HepG2 (cell line): ENCODE results near the gene FAM187B. TPM values are rescaled to one million over a fixed set of nuclear protein-coding genes. Genes with fewer than 3 reads are reported as not detected.

Source experiments
- ATAC-seq: fragments of 200-7000 bp; cut with Tn5 transposase; 3 replicates; pipeline ENCODE4 v1.9.1; 2020; ENCODE audit warnings: mild to moderate bottlenecking, moderate library complexity
- BruUV-seq: library from RNA; stranded (reverse); fragments of 400-500 nt; replicated peaks from 2 replicates; lab custom pipeline; 2021; lab: Mats Ljungman, UMichigan
- CTCF ChIA-PET: fragments of 300-600 bp; formaldehyde crosslinking; extraction: SDS; loops from one replicate; lab custom pipeline; 2021; ENCODE audit warnings: low total read pairs, inconsistent platforms, low intra/inter-chr PET ratio; lab: Yijun Ruan, JAX
- POLR2A ChIA-PET: fragments of 350-600 bp; sonication (Branson Sonifier 250); formaldehyde crosslinking; loops from one replicate; lab custom pipeline; 2020; ENCODE audit warnings: antibody characterized with exemption, inconsistent platforms; lab: Yijun Ruan, JAX
- DNase-seq: peaks from one replicate; pipeline ENCODE4 v3.0.0-alpha.2; 2015; ENCODE audit warnings: low spot score
- FAIRE-seq: peaks from 3 replicates; lab custom pipeline; 2011; peaks lifted over from hg19 to GRCh38; lab: Jason Lieb, UNC
- H2AFZ ChIP-seq: one replicate; pipeline ENCODE4 v1.6.1; 2011; ENCODE audit warnings: low read length, inconsistent platforms
- H3K27ac ChIP-seq: fragments of 300-600 bp; 3 replicates; pipeline ENCODE4 v1.8.0; 2011; ENCODE audit warnings: mixed run types, mild to moderate bottlenecking, mixed read lengths, low read length, inconsistent platforms; ENCODE audit not compliant: insufficient read depth; ENCODE audit errors: extremely low read length
- H3K27me3 ChIP-seq, 2 experiments: fragments of 200-600 bp in 1 of 2; 2 replicates in 1 of 2; 3 replicates in 1 of 2; pipeline versions ENCODE4 v1.6.0 to v1.8.0; 2011; ENCODE audit warnings: low read length in 2 of 2, mild to moderate bottlenecking in 2 of 2, moderate library complexity in 2 of 2, inconsistent platforms in 1 of 2; ENCODE audit not compliant: insufficient read depth in 2 of 2, control insufficient read depth in 1 of 2
- H3K36me3 ChIP-seq, 2 experiments: fragments of 200-600 bp in 1 of 2; replicated peaks in 1 of 2; 2 replicates in 1 of 2; 3 replicates in 1 of 2; pipeline versions ENCODE4 v1.5.1 to v1.8.0; 2011; ENCODE audit warnings: low read length in 2 of 2, inconsistent platforms in 1 of 2; ENCODE audit not compliant: insufficient read depth in 2 of 2, control insufficient read depth in 1 of 2
- H3K4me1 ChIP-seq: 2 replicates; pipeline ENCODE4 v1.5.1; 2012; ENCODE audit warnings: low read length, inconsistent platforms; ENCODE audit not compliant: insufficient read depth
- H3K4me2 ChIP-seq: 2 replicates; pipeline ENCODE4 v1.6.0; 2011; ENCODE audit warnings: low read depth, low read length, inconsistent platforms
- H3K4me3 ChIP-seq, 3 experiments: fragments of 200-600 bp in 1 of 3; sonication (generic), shearing (Covaris generic) in 1 of 3; replicated peaks in 1 of 3; 2 replicates each; pipeline ENCODE4 v1.5.1; 2011 to 2016; ENCODE audit warnings: low read length in 3 of 3, inconsistent platforms in 2 of 3, low read depth in 2 of 3, mild to moderate bottlenecking in 2 of 3, control low read depth in 1 of 3, mixed read lengths in 1 of 3; ENCODE audit not compliant: insufficient read depth in 1 of 3
- H3K79me2 ChIP-seq: one replicate; pipeline ENCODE4 v1.6.1; 2011; ENCODE audit warnings: low read length, inconsistent platforms; ENCODE audit not compliant: insufficient read depth
- H3K9ac ChIP-seq: 2 replicates; pipeline ENCODE4 v1.6.0; 2011; ENCODE audit warnings: mild to moderate bottlenecking, low read depth, low read length, inconsistent platforms; ENCODE audit not compliant: insufficient read depth
- H3K9me3 ChIP-seq: 2 replicates; pipeline ENCODE4 v1.5.1; 2012; ENCODE audit warnings: mild to moderate bottlenecking, low read length
- H4K20me1 ChIP-seq: 2 replicates; pipeline ENCODE4 v1.6.0; 2011; ENCODE audit warnings: inconsistent platforms, mild to moderate bottlenecking, low read length, moderate library complexity; ENCODE audit not compliant: insufficient read depth
- HNRNPL ChIP-seq: fragments of 200-400 bp; formaldehyde crosslinking; IDR thresholded peaks from 2 replicates; pipeline ENCODE4 v1.6.1; 2017; ENCODE audit warnings: mild to moderate bottlenecking, low read depth, low read length
- KDM3A ChIP-seq: IDR thresholded peaks from 2 replicates; pipeline ENCODE4 v1.6.1; 2018; ENCODE audit warnings: low read depth, missing compliant biosample characterization
- MYNN ChIP-seq: sonication (generic); formaldehyde crosslinking; IDR thresholded peaks from 2 replicates; pipeline ENCODE4 v1.4.0; 2020; ENCODE audit warnings: mild to moderate bottlenecking, low read depth, missing genetic modification reagents
- NR2F2 ChIP-seq: IDR thresholded peaks from 2 replicates; pipeline ENCODE4 v1.6.1; 2012; ENCODE audit warnings: low read depth, inconsistent platforms, borderline replicate concordance
- RCOR2 ChIP-seq: IDR thresholded peaks from 2 replicates; pipeline ENCODE4 v1.6.1; 2016; ENCODE audit warnings: missing biosample characterization, missing genetic modification reagents
- SRSF9 ChIP-seq: fragments of 200-400 bp; formaldehyde crosslinking; IDR thresholded peaks from 2 replicates; pipeline ENCODE4 v1.6.1; 2018; ENCODE audit warnings: borderline replicate concordance, mild to moderate bottlenecking, low read depth, low read length; ENCODE audit not compliant: insufficient read depth, poor library complexity, severe bottlenecking
- USF2 ChIP-seq, 2 experiments: sonication (generic) in 1 of 2; formaldehyde crosslinking in 1 of 2; IDR thresholded peaks; 2 replicates each; pipeline versions ENCODE4 v1.5.1 to v1.6.1; 2011 to 2020; ENCODE audit warnings: borderline replicate concordance in 1 of 2, low read depth in 1 of 2, low read length in 1 of 2, mild to moderate bottlenecking in 1 of 2, missing genetic modification reagents in 1 of 2, moderate library complexity in 1 of 2
- ZBTB42 ChIP-seq: sonication (generic); formaldehyde crosslinking; IDR thresholded peaks from 2 replicates; pipeline ENCODE4 v1.5.0; 2020; ENCODE audit warnings: mild to moderate bottlenecking, missing genetic modification reagents
- ZMAT3 ChIP-seq: sonication (generic); formaldehyde crosslinking; conservative IDR thresholded peaks from 2 replicates; pipeline ENCODE4 v1.7.0; 2021; ENCODE audit warnings: missing genetic modification reagents
- ZNF12 ChIP-seq: sonication (generic); formaldehyde crosslinking; IDR thresholded peaks from 2 replicates; pipeline ENCODE4 v1.5.0; 2020; ENCODE audit warnings: missing genetic modification reagents
- ZNF407 ChIP-seq: sonication (generic); formaldehyde crosslinking; IDR thresholded peaks from one replicate; pipeline ENCODE4 v1.5.1; 2020; ENCODE audit warnings: mild to moderate bottlenecking, missing genetic modification reagents; ENCODE audit errors: not compliant biosample characterization
- ZNF576 ChIP-seq: sonication (generic); formaldehyde crosslinking; IDR thresholded peaks from 2 replicates; pipeline ENCODE4 v1.4.0; 2020; ENCODE audit warnings: mild to moderate bottlenecking, missing genetic modification reagents
- ZNF660 ChIP-seq: sonication (generic); formaldehyde crosslinking; IDR thresholded peaks from 2 replicates; pipeline ENCODE4 v1.5.1; 2020; ENCODE audit warnings: mild to moderate bottlenecking, low read depth, missing genetic modification reagents, borderline replicate concordance
- in situ Hi-C: cut with HindIII; loops from 2 replicates; pipeline ENCODE4 v1.10.0; 2017; ENCODE audit warnings: low pct_unique_long_range_greater_than_20kb; ENCODE audit not compliant: extremely low pct_ligation_motif_present
- intact Hi-C: fragments of 100-400 bp; cut with micrococcal nuclease; formaldehyde crosslinking; loops from one replicate; pipeline ENCODE4 v1.10.0; 2022; ENCODE audit not compliant: unreplicated experiment
- polyA plus RNA-seq, 8 experiments: library from polyadenylated mRNA; depleted of rRNA in 3 of 8; stranded (reverse) in 7 of 8; unstranded in 1 of 8; fragments of >200 nt; fragmentation: Illumina TruSeq in 4 of 8; extraction: Trizol in 4 of 8; gene quantifications; 2 replicates each; pipeline versions ENCODE4 v1.2.1 to v1.2.3, GENCODE V29; 2011 to 2016; ENCODE audit warnings: low read depth in 4 of 8, missing spikeins in 1 of 8, mixed read lengths in 1 of 8; ENCODE audit not compliant: insufficient read depth in 1 of 8
- total RNA-seq, 5 experiments: library from RNA; depleted of rRNA; stranded (reverse); fragments of >200 nt; fragmentation: Illumina TruSeq; extraction: Trizol; gene quantifications; 2 replicates each; pipeline ENCODE4 v1.2.3, GENCODE V29; 2016; ENCODE audit warnings: low read depth in 1 of 5

Gene FAM187B
- total and polyA plus RNA-seq, 2 of the 13 experiments (the other 11 are each of a cell fraction or from before 2014, with no cell fraction given), result not detected

- intact Hi-C loops (no loop called here), in situ Hi-C loops (no loop called here)
- CTCF ChIA-PET, result no interaction called here
- Histone ChIP-seq H3K27ac (no peak overlapping the region), H3K4me3 (no peak overlapping the region), H3K9ac (no peak overlapping the region), H3K4me2 (no peak overlapping the region), H2AFZ (no peak overlapping the region), H4K20me1 (no peaks in the 10 kb centered on the region), H3K27me3 (no peaks in the 10 kb centered on the region; a peak in 1 of 5 replicates), H3K36me3 (no peaks in the 10 kb centered on the region), H3K79me2 (no peaks in the 10 kb centered on the region), H3K9me3 (no peaks in the 10 kb centered on the region), H3K4me1 (peaks cover 13% of the 10 kb centered on the region; the same call in 1 of the 2 replicates)
- FAIRE-seq (no peak), DNase-seq (no peak), ATAC-seq (no peak)
- POLR2A ChIA-PET, result no interaction called here
- BruUV-seq, result no TSS peak
- no peak for TF ChIP-seq HNRNPL
- TF ChIP-seq ZNF576 (CRISPR knock-in tag), result no peak
- TF ChIP-seq USF2 (IDR thresholded peaks at IDR 0.05; ENCODE audit: low read depth, low read length), result no peak
- TF ChIP-seq USF2 (CRISPR knock-in tag; IDR thresholded peaks at IDR 0.05; ENCODE audit: borderline replicate concordance), result no peak
- no peak for TF ChIP-seq KDM3A (CRISPR knock-in tag)
- TF ChIP-seq ZMAT3 (CRISPR knock-in tag), result no peak
- no peak for TF ChIP-seq NR2F2
- no peak for TF ChIP-seq ZNF660 (CRISPR knock-in tag)
- TF ChIP-seq ZNF407, result no peak
- no peak for TF ChIP-seq RCOR2
- TF ChIP-seq ZBTB42 (CRISPR knock-in tag), result no peak
- TF ChIP-seq ZNF12 (CRISPR knock-in tag), result no peak
- no peak for TF ChIP-seq MYNN (CRISPR knock-in tag)
- no peak for TF ChIP-seq SRSF9
These were observed 10.9 kb downstream of the FAM187B start for GRCh38 chr19:35217649-35217990.
